HK-2 (cell line): Measurements from ENCODE around the gene TNS1.

Experiments used
- DNase-seq: peaks from one replicate; pipeline ENCODE4 v3.0.0-alpha.2; 2018; ENCODE audit not compliant: unreplicated experiment

The TNS1 gene

DNA sequence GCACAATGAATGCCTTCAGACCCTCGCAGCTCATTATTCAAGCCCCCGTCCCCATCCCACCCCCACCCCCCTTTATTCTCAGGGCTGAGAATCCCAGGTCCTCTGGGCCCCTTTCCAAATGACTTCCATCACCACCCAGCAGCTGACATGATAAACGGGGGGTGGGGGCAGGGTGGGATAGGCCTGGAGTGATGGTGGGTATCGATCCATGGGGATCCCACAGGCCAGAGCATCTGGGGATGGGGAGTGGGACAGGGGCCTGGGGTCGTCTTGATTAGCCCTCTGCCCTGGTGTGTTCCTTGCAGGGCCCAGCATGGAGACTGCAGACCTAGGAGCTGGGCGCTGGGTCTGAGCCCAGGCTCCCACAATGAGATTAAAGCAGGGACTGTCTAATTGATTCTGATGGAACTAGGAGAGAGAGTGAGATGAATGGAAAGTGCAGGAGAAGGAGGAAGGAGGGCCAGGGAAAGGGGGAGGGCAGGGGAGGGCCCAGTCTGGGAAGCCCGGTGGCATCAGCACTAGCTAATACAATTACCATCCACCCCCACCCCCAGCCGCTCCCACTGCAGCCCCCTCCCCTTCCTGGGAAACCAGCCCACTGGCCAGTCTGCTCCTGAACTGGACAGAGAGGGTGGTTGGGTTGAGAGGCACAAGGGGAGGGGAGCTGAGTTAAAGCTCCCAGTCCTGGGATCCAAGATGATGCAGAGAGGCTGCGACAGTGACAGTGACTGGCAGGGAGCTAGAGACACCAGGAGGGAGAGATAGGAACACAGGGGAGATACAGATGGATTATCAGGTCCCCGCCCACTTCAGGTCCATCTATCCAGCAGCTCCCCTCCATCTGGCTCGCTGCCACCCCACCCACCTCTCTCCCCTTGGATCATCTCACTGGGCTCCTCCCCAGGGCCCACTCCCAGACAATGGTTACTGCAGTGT, 13.1 kb upstream of the TNS1 start:
- no peak for DNase-seq

- DNase-seq: no peak
Measured at GRCh38 chr2:218014706-218015585, 12.2 kb upstream of the TNS1 start.

- DNase-seq: no peak
Measured at GRCh38 chr2:218013289-218013688, 10.5 kb upstream of the TNS1 start.

DNA sequence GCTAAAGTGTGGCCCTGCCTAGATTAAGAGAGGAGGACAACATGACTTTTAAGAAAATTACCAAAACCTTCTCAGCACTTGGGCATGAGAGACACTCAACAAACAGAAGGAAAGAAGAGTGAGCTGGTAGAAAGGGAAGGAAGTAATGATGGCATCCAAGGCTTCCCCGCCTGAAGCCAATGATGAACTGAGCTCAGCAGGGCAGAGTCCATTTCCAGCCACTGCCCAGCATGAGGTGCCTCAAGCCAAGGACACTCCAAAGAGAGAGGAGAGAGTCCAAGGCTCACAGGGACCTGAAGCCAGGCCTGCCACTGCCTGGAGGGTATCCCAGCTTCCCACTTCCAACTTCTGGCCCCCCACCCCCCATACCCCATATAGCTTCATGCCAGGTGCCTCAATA, 9.5 kb upstream of the TNS1 start:
- no peak for DNase-seq

DNA sequence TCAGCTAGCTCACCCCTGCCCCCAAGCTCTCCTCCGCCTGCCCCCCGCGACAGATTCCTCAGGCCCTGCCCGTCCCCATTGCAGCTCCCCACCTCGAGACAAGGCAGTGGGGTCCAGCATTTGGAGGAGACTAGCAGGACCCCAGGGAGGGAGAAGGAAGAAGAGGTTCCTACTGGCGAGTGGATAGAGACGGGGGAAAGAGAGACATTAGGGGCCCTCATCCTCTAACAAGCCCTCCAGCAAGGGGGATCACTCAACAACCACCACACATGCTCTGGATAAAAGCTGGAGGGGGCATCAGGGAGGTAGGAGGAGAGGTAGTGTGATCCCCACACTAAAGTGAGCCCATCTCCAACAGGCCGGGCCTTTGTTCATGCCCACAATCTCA, 8.9 kb upstream of the TNS1 start:
- no peak for DNase-seq

GRCh38 chr2:218010984-218011652, 8.3 kb upstream of the TNS1 start:
- DNase-seq: no peak

DNA sequence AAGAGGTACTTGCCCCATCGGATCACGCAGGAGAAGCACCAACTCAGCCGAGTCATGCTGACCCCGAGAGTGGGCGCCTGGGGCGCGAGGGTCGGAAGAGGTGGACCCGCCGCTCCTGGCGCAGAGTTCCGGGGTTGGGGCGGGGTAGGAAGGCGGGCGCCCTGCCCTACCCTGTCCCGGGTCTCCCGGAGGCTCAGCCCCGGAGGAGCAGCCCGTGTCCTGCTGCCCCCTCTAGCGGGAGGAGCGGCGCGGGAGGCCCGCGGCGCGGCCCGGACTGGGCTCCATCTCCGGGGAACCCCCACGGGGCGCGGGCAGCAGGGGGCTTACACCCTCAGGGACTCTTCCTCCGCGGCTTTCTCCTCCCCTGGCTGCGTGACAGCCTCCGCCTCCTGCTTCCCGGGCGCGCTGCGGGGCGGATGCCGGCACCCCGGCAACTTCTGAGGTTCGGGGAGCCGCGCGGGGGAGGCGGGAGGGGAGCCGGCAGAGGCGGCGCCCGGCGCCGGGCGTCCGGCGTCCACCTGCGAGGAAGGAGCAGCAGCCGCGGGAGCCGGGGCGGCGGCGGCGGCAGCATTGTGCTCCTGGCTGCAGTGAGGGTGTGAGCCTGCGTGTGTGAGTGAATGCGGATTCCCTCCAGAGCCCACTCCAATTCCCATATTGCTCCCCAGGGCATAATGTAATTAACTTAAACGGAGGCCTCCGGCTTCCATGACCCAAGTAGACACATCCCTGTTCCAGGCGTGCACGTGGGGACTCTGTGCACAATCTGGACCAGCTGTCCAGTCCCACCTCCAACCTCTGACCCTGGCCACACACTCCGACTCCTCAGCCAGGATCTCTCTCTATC, 7.6 kb upstream of the TNS1 start:
- peak; percentile 50 for DNase-seq

DNA sequence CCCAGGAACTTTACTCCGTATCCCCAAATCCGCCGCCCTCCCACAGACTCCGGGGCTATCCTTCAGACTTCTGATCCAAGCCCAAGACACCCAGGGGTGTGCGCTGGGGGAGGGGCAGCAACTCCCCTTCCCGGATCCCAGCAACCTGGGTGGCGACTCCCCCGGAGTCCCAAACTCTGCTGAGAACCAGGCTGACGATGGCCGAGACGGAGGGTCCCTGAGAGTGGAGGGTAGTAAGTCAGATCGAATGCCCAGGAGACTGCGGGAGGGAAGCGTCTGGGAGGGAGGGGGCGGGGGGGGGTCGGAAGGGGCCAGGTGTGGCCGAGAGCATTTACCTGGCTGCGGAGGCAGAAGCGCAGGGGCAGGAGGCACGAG, 7.0 kb upstream of the TNS1 start:
- no peak for DNase-seq

DNA sequence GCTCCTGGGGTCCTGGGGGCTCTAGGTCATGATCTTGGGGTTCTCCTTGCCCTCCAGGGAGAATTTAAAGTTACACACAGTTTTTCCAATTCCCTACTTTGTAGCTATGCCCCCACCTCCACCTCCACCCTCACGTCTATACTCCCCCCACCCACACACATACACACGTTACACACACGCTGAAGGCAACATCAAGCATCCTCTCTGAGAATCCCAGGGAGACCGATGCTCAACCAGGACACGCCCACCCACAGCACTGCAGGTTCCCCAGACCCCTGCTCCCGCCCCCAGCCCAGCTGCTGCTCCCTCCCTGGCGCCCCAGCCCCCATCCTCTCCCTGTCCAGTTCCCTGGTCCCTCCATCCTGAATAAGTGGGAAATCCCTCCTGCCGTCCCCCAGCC, 6.4 kb upstream of the TNS1 start:
- DNase-seq: no peak

- DNase-seq: no peak
Measured at GRCh38 chr2:218008060-218009040, 5.6 kb upstream of the TNS1 start.

- DNase-seq: peak; percentile 18
Measured at GRCh38 chr2:218006741-218007140, 3.9 kb upstream of the TNS1 start.

GRCh38 chr2:218005486-218005885, 2.7 kb upstream of the TNS1 start:
- no peak for DNase-seq

- DNase-seq: no peak
Measured at GRCh38 chr2:218005028-218005427, 2.2 kb upstream of the TNS1 start.

DNA sequence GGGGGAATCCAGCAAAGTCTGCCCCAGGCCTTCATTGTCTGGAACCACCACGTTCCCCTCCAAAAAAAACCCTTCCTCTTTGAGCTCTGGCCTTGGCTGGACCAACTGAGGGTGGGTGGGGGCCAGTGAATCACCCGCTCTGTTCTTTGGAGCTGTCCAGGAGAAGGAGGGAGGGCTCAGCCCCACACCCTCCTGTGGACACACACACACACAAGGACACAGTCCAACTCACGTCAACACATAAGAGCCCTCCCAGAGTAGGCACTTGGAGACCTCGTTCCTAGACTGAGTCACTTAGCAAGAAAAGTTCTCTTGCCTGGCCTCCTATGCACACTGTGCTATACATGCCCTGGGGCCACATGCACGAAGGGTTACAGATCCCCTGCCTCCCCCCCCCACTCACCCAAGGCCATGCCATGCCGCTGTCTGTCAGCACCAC, 1.2 kb upstream of the TNS1 start:
- no peak for DNase-seq

GRCh38 chr2:218003281-218003944, 618 bp upstream of the TNS1 start:
- no peak for DNase-seq

DNA sequence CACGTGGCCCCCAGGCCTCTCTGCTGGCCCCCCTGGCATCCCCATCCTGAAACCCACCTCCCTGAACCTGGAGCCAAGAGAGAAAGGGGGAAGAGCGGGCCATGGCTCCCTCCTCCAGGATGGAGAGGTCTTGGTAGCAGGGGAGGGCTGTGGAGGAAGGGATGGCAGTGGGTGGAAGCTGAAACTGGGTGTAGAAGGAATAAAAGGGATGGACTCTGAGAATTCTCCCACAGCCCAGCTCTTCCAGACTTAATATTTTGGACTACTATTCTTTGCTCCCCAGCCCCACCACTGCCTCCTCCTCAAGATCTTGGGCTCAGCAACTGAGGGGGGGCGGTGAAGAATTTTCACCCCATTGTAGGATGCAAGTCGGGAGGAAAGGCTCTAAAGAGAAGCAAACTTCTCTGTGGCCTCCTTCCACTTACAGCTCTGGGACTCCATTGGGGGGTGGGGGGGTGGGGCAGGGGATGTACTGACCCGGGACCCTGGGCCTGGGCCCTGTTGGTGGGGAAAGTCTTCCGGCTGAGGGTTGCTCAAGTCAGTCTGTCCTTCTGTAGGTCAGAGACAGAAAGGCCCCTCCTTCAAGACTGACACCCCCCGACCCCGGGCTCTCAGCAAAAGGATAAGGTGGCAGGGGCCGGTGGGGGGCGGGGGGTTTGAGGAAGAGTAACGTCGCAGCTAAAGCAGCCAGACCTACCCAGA, 501 bp downstream of the TNS1 start:
- DNase-seq: no peak

DNA sequence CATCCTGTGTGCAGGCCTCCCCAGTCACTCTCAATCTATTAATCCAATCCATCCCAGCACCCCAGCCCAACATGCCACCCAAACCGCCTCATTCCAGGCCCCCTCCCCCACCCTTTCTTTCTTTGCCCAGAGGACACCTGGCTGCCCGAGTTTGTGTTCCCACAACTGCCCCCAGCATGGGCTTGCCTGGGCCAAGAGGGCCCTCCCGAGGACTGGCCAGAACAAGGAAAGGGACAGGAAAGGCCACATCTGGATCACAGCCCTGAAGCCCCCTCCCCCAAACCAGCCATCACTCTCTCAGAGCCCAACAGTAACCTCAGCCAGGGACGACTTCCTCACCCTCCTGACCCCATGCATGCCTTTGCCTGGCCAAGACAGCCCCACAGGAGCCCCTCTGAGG, 1.2 kb downstream of the TNS1 start:
- DNase-seq: no peak

DNA sequence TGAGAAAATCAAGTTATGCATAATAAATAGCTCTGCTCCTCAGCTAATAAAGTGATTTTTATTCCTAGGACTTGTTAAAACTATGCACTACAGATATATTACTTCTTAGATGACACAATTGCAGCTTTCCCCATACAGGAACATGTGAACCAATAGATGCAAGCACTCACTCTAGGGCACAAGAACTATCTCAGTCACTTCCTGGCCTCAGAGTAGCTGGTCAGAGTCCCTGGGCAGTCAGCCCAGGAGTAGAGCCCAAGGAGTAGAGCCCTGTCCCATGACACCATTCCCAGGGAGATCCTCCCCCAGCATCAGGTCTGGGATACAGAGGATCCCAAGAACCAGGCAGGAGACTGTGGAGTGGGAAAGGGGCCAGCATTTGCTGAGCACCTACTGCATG, 2.7 kb downstream of the TNS1 start:
- DNase-seq: no peak

DNA sequence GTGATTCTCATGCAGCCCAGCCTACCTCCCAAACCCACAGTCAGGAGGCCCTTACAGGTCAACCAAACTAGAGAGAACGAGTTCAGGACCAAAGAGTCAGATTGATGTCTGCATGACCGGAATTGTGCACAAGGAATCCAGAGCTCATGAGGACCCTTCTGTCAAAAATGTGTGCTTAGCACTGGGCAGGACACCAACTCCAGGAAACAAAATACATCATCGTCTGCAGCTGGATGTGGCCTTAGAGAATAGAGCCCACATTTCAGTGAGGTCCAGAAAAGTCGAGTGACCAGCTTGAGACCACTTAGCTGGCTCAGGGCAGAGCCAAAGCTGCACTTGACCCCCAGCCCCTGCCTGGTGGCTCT, 3.2 kb downstream of the TNS1 start:
- DNase-seq: no peak
